Measurements from ENCODE around the gene YJU2. TPM values are rescaled to one million over a fixed set of nuclear protein-coding genes. Genes with fewer than 3 reads are reported as not detected.

Gene YJU2
- total and polyA plus RNA-seq, 12 donors, result 14.0 to 81.2 (median 24.3) TPM

GRCh38 chr19:4316956-4317355 lies 70.1 kb downstream of the YJU2 start:
- TF ChIP-seq POLR2A (IDR thresholded peaks at IDR 0.05) (no peak), CTCF (IDR thresholded peaks at IDR 0.05) (no peak)

GRCh38 chr19:4318460-4318859 lies 71.6 kb downstream of the YJU2 start:
- Histone ChIP-seq H3K27me3 (no peaks in the 10 kb centered on the region), H3K9me3 (replicated peaks in 1 of 3) (no peaks in the 10 kb centered on the region), H3K4me3 (no peak overlapping the region), H3K36me3 (replicated peaks in 1 of 2) (no peaks in the 10 kb centered on the region), H3K4me1 (replicated peaks in 1 of 2) (no peaks in the 10 kb centered on the region), H3K27ac (no peak overlapping the region)
- WGBS, 4 donors, result 90 to 96% (median 93%) methylated on average over 7 of the region's 7 CpGs
- no peak for DNase-seq
- intact Hi-C loops (cut with DNase I), result no loop called here
- TF ChIP-seq CTCF (IDR thresholded peaks at IDR 0.05) (no peak), POLR2A (IDR thresholded peaks at IDR 0.05) (no peak)

More at GRCh38 chr19:4316956-4317355, 70.1 kb downstream of the YJU2 start:
- Histone ChIP-seq H3K27me3 (no peaks in the 10 kb centered on the region), H3K4me3 (no peak overlapping the region), H3K9me3 (replicated peaks in 1 of 3) (no peaks in the 10 kb centered on the region), H3K36me3 (replicated peaks in 1 of 2) (no peaks in the 10 kb centered on the region), H3K27ac (no peak overlapping the region), H3K4me1 (replicated peaks in 1 of 2) (no peaks in the 10 kb centered on the region)
- intact Hi-C loops (cut with DNase I), result no loop called here
- 73 to 83% (median 77%) methylated on average over 7 to 9 of the region's 9 CpGs for WGBS, 4 donors
- DNase-seq, result no peak

Other genes with a start within 250 kb of the YJU2 start
- gene PIAS4, start 239.3 kb upstream of the YJU2 start, total RNA-seq, result 10 to 100 TPM; 16.6 to 40.7 (median 27.7) TPM
- 10 to 100 TPM; 13.7 to 22.3 (median 21.2) TPM for gene PIAS4, start 239.3 kb upstream of the YJU2 start, polyA plus RNA-seq
- 10 to 100 TPM in 8 of 9 donors, 1 to 10 TPM in 1; 4.5 to 77.2 (median 57.4) TPM for gene ZBTB7A, start 180.2 kb upstream of the YJU2 start, total RNA-seq
- 10 to 100 TPM in 2 of 3 donors, 1 to 10 TPM in 1; 7.1 to 22.5 (median 10.6) TPM for gene ZBTB7A, start 180.2 kb upstream of the YJU2 start, polyA plus RNA-seq
- 100 to 1,000 TPM in 7 of 9 donors, 10 to 100 TPM in 2; 81.5 to 188 (median 140) TPM for gene MAP2K2, start 123.0 kb upstream of the YJU2 start, total RNA-seq
- 100 to 1,000 TPM; 114 to 369 (median 336) TPM for gene MAP2K2, start 123.0 kb upstream of the YJU2 start, polyA plus RNA-seq
- gene CREB3L3, start 93.4 kb upstream of the YJU2 start, total RNA-seq, result 10 to 100 TPM in 1 of 9 donors, 1 to 10 TPM in 2, under 1 TPM in 3, not detected in 3; 0.38 to 30.4 (median 1.4) TPM
- gene CREB3L3, start 93.4 kb upstream of the YJU2 start, polyA plus RNA-seq, result 1 to 10 TPM in 2 of 3 donors, under 1 TPM in 1; 0.60 to 4.4 (median 1.0) TPM
- gene SIRT6, start 64.5 kb upstream of the YJU2 start, total RNA-seq, result 10 to 100 TPM in 8 of 9 donors, 1 to 10 TPM in 1; 7.8 to 39.2 (median 21.9) TPM
- gene SIRT6, start 64.5 kb upstream of the YJU2 start, polyA plus RNA-seq, result 10 to 100 TPM in 2 of 3 donors, 1 to 10 TPM in 1; 2.8 to 72.8 (median 53.7) TPM
- gene ANKRD24, start 64.4 kb upstream of the YJU2 start, total RNA-seq, result 1 to 10 TPM; 1.1 to 9.9 (median 3.2) TPM
- gene ANKRD24, start 64.4 kb upstream of the YJU2 start, polyA plus RNA-seq, result 10 to 100 TPM in 2 of 3 donors, 1 to 10 TPM in 1; 1.1 to 17.2 (median 14.7) TPM
- gene EBI3, start 17.6 kb upstream of the YJU2 start, total RNA-seq, result 10 to 100 TPM in 3 of 9 donors, 1 to 10 TPM in 5, under 1 TPM in 1; 0.44 to 18.0 (median 7.5) TPM
- 1 to 10 TPM; 1.4 to 5.7 (median 4.7) TPM for gene EBI3, start 17.6 kb upstream of the YJU2 start, polyA plus RNA-seq
- 1 to 10 TPM in 2 of 9 donors, under 1 TPM in 1, not detected in 6; 0.67 to 4.1 (median 1.8) TPM for gene SHD, start 32.2 kb downstream of the YJU2 start, total RNA-seq
- under 1 TPM; 0.07 to 0.80 (median 0.24) TPM for gene SHD, start 32.2 kb downstream of the YJU2 start, polyA plus RNA-seq
- gene TMIGD2, start 55.3 kb downstream of the YJU2 start, total RNA-seq, result under 1 TPM in 1 of 9 donors, not detected in 8; 0.25 TPM
- gene TMIGD2, start 55.3 kb downstream of the YJU2 start, polyA plus RNA-seq, result under 1 TPM in 2 of 3 donors, not detected in 1; 0.17 to 0.24 TPM
- gene FSD1, start 57.5 kb downstream of the YJU2 start, total RNA-seq, result 1 to 10 TPM in 4 of 9 donors, under 1 TPM in 2, not detected in 3; 0.34 to 2.4 (median 1.1) TPM
- 1 to 10 TPM in 2 of 3 donors, under 1 TPM in 1; 0.46 to 7.2 (median 3.0) TPM for gene FSD1, start 57.5 kb downstream of the YJU2 start, polyA plus RNA-seq
- gene STAP2, start 91.7 kb downstream of the YJU2 start, total RNA-seq, result 100 to 1,000 TPM in 1 of 9 donors, 10 to 100 TPM in 6, 1 to 10 TPM in 2; 5.7 to 106 (median 35.8) TPM
- 10 to 100 TPM in 2 of 3 donors, 1 to 10 TPM in 1; 6.7 to 63.1 (median 39.8) TPM for gene STAP2, start 91.7 kb downstream of the YJU2 start, polyA plus RNA-seq
- gene MPND, start 96.5 kb downstream of the YJU2 start, total RNA-seq, result 10 to 100 TPM in 6 of 9 donors, 1 to 10 TPM in 3; 4.5 to 37.5 (median 15.6) TPM
- gene MPND, start 96.5 kb downstream of the YJU2 start, polyA plus RNA-seq, result 10 to 100 TPM in 2 of 3 donors, 1 to 10 TPM in 1; 7.0 to 52.3 (median 38.5) TPM
- gene SH3GL1, start 153.5 kb downstream of the YJU2 start, total RNA-seq, result 100 to 1,000 TPM in 1 of 9 donors, 10 to 100 TPM in 8; 45.5 to 112 (median 83.8) TPM
- gene SH3GL1, start 153.5 kb downstream of the YJU2 start, polyA plus RNA-seq, result 100 to 1,000 TPM in 1 of 3 donors, 10 to 100 TPM in 2; 20.9 to 104 (median 96.4) TPM
- gene CHAF1A, start 155.6 kb downstream of the YJU2 start, total RNA-seq, result 10 to 100 TPM in 2 of 9 donors, 1 to 10 TPM in 7; 3.4 to 14.6 (median 8.7) TPM
- gene CHAF1A, start 155.6 kb downstream of the YJU2 start, polyA plus RNA-seq, result 1 to 10 TPM; 4.0 to 8.2 (median 7.3) TPM
- gene UBXN6, start 210.7 kb downstream of the YJU2 start, total RNA-seq, result 100 to 1,000 TPM; 113 to 317 (median 268) TPM
- gene UBXN6, start 210.7 kb downstream of the YJU2 start, polyA plus RNA-seq, result 100 to 1,000 TPM in 2 of 3 donors, 10 to 100 TPM in 1; 53.9 to 257 (median 250) TPM
- 10 to 100 TPM; 29.9 to 54.6 (median 34.9) TPM for gene HDGFL2, start 225.2 kb downstream of the YJU2 start, total RNA-seq
- 10 to 100 TPM; 22.0 to 74.7 (median 55.8) TPM for gene HDGFL2, start 225.2 kb downstream of the YJU2 start, polyA plus RNA-seq